Stimulated activated CD4-positive, alpha-beta T cell treated with anti-CD3 and anti-CD28 coated beads, TNF-alpha, amount 100 ng/mL, for 4 hours (primary cell): Measurements from ENCODE around the gene GALNS.
"Not testable (repeated sequence)": the region's sequence is repeated elsewhere in the genome, so short reads cannot be mapped to it uniquely, and the experiment has no call there.

Experiments
- DNase-seq, 3 experiments: peaks; one replicate each; pipeline ENCODE4 v3.0.0-alpha.2; 2020; ENCODE audit warnings: low read depth in 3 of 3

GALNS gene

GRCh38 chr16:88805340-88805715, 51.4 kb downstream of the GALNS start:
- no peak for DNase-seq

GRCh38 chr16:88804552-88805339, 52.0 kb downstream of the GALNS start:
- no peak for DNase-seq

- DNase-seq, result no peak
Measured at GRCh38 chr16:88804173-88804551, 52.6 kb downstream of the GALNS start.

- peak; percentile 74 to 84 (median 76) for DNase-seq
Measured at GRCh38 chr16:88803264-88803987, 53.3 kb downstream of the GALNS start, which contains the start of gene CDT1. TSS of gene CDT1 (plus strand) at chr16:88803789. CDS start at chr16:88803832, 43 bp downstream.

GRCh38 chr16:88800277-88800592, 56.5 kb downstream of the GALNS start:
- no peak for DNase-seq

- DNase-seq, result no peak
Measured at GRCh38 chr16:88799569-88800276, 57.0 kb downstream of the GALNS start.

- DNase-seq, result no peak
Measured at GRCh38 chr16:88798772-88799455, 57.8 kb downstream of the GALNS start.

- no peak for DNase-seq
Measured at GRCh38 chr16:88798073-88798472, 58.7 kb downstream of the GALNS start.

GRCh38 chr16:88796278-88796677, 60.5 kb downstream of the GALNS start:
- DNase-seq, result no peak

- no peak for DNase-seq
Measured at GRCh38 chr16:88793251-88793954, 63.3 kb downstream of the GALNS start.

- no peak for DNase-seq
Measured at GRCh38 chr16:88792668-88793250, 64.0 kb downstream of the GALNS start.

- no peak for DNase-seq
Measured at GRCh38 chr16:88792078-88792550, 64.6 kb downstream of the GALNS start.

- peak in 1 of 3 experiments; percentile 46 for DNase-seq
Measured at GRCh38 chr16:88790312-88791211, 66.2 kb downstream of the GALNS start.

- DNase-seq, result no peak
Measured at GRCh38 chr16:88789594-88789993, 67.2 kb downstream of the GALNS start.

GRCh38 chr16:88788749-88789148, 68.0 kb downstream of the GALNS start:
- not testable (repeated sequence) for DNase-seq

- DNase-seq, result no peak
Measured at GRCh38 chr16:88787579-88788314, 69.0 kb downstream of the GALNS start.

GRCh38 chr16:88785106-88785924, 71.4 kb downstream of the GALNS start, which contains the start of gene PIEZO1:
TSS of gene PIEZO1 (minus strand) at chr16:88785220. CDS start at chr16:88784964, 256 bp downstream.
- peak; percentile 77 to 80 (median 77) for DNase-seq

- no peak for DNase-seq
Measured at GRCh38 chr16:88784856-88785105, 72.0 kb downstream of the GALNS start.
